Brain microvascular endothelial cell (primary cell): Measurements from ENCODE around the gene ALK.

ENCODE experiments used
- DNase-seq: peaks from one replicate; pipeline ENCODE4 v3.0.0-alpha.2; 2020
- H3K27ac ChIP-seq: fragments of 250-450 bp; sonication (Bioruptor Pico); 2 replicates; pipeline ENCODE4 v1.5.1; 2020; ENCODE audit warnings: mild to moderate bottlenecking, moderate library complexity
- H3K27me3 ChIP-seq: fragments of 250-450 bp; sonication (Bioruptor Pico); replicated peaks from 2 replicates; pipeline ENCODE4 v1.5.1; 2020; ENCODE audit warnings: mild to moderate bottlenecking
- H3K36me3 ChIP-seq: fragments of 250-450 bp; sonication (Bioruptor Pico); replicated peaks from 2 replicates; pipeline ENCODE4 v1.5.1; 2020; ENCODE audit warnings: mild to moderate bottlenecking
- H3K4me3 ChIP-seq: 2 replicates; pipeline ENCODE4 v1.5.1; 2011; ENCODE audit warnings: low read depth, mild to moderate bottlenecking, control low read depth, low read length, moderate library complexity
- CTCF ChIP-seq: IDR thresholded peaks from 2 replicates; pipeline ENCODE4 v1.5.1; 2011; ENCODE audit warnings: low read depth, mild to moderate bottlenecking, moderate library complexity, low read length, control low read depth, inconsistent platforms; ENCODE audit errors: missing control alignments
- in situ Hi-C: cut with HindIII; loops from 2 replicates; pipeline ENCODE4 v1.10.0; 2017; ENCODE audit warnings: low sequenced_read_pairs, low pct_ligation_motif_present

The ALK gene

GRCh38 chr2:29463181-29463900 lies 458.0 kb downstream of the ALK start:
- no peak for TF ChIP-seq CTCF
- Histone ChIP-seq H3K36me3 (no peaks in the 10 kb centered on the region), H3K27ac (peak overlapping the region; percentile 88), H3K4me3 (no peak overlapping the region), H3K27me3 (no peaks in the 10 kb centered on the region)
- in situ Hi-C loops = no loop called here
- peak; percentile 64 for DNase-seq

GRCh38 chr2:29462293-29462692 lies 459.1 kb downstream of the ALK start:
- Histone ChIP-seq H3K27me3 (no peaks in the 10 kb centered on the region), H3K4me3 (no peak overlapping the region), H3K27ac (peak overlapping the region; percentile 88), H3K36me3 (no peaks in the 10 kb centered on the region)
- in situ Hi-C loops = no loop called here
- DNase-seq = peak; percentile 60
- TF ChIP-seq CTCF = no peak

GRCh38 chr2:29460190-29460589 lies 461.2 kb downstream of the ALK start:
- Histone ChIP-seq H3K36me3 (no peaks in the 10 kb centered on the region), H3K4me3 (no peak overlapping the region), H3K27ac (no peak overlapping the region), H3K27me3 (no peaks in the 10 kb centered on the region)
- no peak for DNase-seq
- no peak for TF ChIP-seq CTCF
- in situ Hi-C loops = no loop called here

- H3K27ac ChIP-seq = no peak overlapping the region
- in situ Hi-C loops = no loop called here
- no peaks in the 10 kb centered on the region for H3K27me3 ChIP-seq
- DNase-seq = peak; percentile 81
- H3K4me3 ChIP-seq = no peak overlapping the region
- H3K36me3 ChIP-seq = no peaks in the 10 kb centered on the region
- no peak for TF ChIP-seq CTCF
Observed at GRCh38 chr2:29459445-29460179, 461.8 kb downstream of the ALK start.

- no peak for DNase-seq
- no peak overlapping the region for H3K4me3 ChIP-seq
- H3K36me3 ChIP-seq = no peaks in the 10 kb centered on the region
- TF ChIP-seq CTCF = no peak
- H3K27me3 ChIP-seq = no peaks in the 10 kb centered on the region
- in situ Hi-C loops = no loop called here
- H3K27ac ChIP-seq = no peak overlapping the region
Observed at GRCh38 chr2:29456429-29456828, 465.0 kb downstream of the ALK start.
